HG03175 (cell line): ENCODE measurements around the gene DYNC1I1.

ENCODE experiments used
- ATAC-seq: cut with Tn5 transposase; IDR thresholded peaks from one replicate; pipeline ENCODE4 v1.9.1; 2021; ENCODE audit warnings: mild to moderate bottlenecking, moderate library complexity; ENCODE audit not compliant: unreplicated experiment

Gene DYNC1I1

GRCh38 chr7:95772298-95772770 is at the start of gene DYNC1I1:
DYNC1I1 (plus strand) TSS chr7:95772554; CDS start chr7:95804730, 32,176 bp downstream.
- ATAC-seq: peak; percentile 93

GRCh38 chr7:95723583-95724180 is 48.7 kb upstream of the DYNC1I1 start:
- peak; percentile 75 for ATAC-seq

GRCh38 chr7:95725205-95725604 is 47.1 kb upstream of the DYNC1I1 start:
- ATAC-seq: no peak

GRCh38 chr7:95730493-95731280 is 41.7 kb upstream of the DYNC1I1 start:
- no peak for ATAC-seq

- no peak for ATAC-seq
These were observed 35.7 kb upstream of the DYNC1I1 start for GRCh38 chr7:95736635-95737034.

GRCh38 chr7:95737828-95738505 is 34.4 kb upstream of the DYNC1I1 start:
- ATAC-seq: no peak

- ATAC-seq: no peak
These were observed 23.3 kb upstream of the DYNC1I1 start for GRCh38 chr7:95749044-95749443.

- ATAC-seq: no peak
These were observed 22.8 kb upstream of the DYNC1I1 start for GRCh38 chr7:95749515-95749914.

- ATAC-seq: no peak
These were observed 18.9 kb upstream of the DYNC1I1 start for GRCh38 chr7:95753440-95753839.

GRCh38 chr7:95755277-95755934 is 16.9 kb upstream of the DYNC1I1 start:
- ATAC-seq: no peak

- no peak for ATAC-seq
These were observed 14.2 kb upstream of the DYNC1I1 start for GRCh38 chr7:95758187-95758586.

- ATAC-seq: no peak
These were observed 6.3 kb upstream of the DYNC1I1 start for GRCh38 chr7:95766086-95766485.

- ATAC-seq: peak; percentile 72
These were observed 5.7 kb upstream of the DYNC1I1 start for GRCh38 chr7:95766657-95767056.

GRCh38 chr7:95772771-95773581 is 622 bp downstream of the DYNC1I1 start:
- peak; percentile 13 for ATAC-seq

GRCh38 chr7:95776561-95777185 is 4.3 kb downstream of the DYNC1I1 start:
- ATAC-seq: no peak

- no peak for ATAC-seq
These were observed 4.9 kb downstream of the DYNC1I1 start for GRCh38 chr7:95777269-95777668.

GRCh38 chr7:95780665-95781064 is 8.3 kb downstream of the DYNC1I1 start:
- ATAC-seq: no peak

GRCh38 chr7:95781961-95782586 is 9.7 kb downstream of the DYNC1I1 start:
- no peak for ATAC-seq

GRCh38 chr7:95784796-95785195 is 12.4 kb downstream of the DYNC1I1 start:
- no peak for ATAC-seq
